Activated CD4-positive, alpha-beta T cell treated with anti-CD3 and anti-CD28 coated beads for 36 hours (primary cell): ENCODE measurements around the gene DDI2. TPM values are rescaled to one million over a fixed set of nuclear protein-coding genes. Genes with fewer than 3 reads are reported as not detected.
A peak's percentile ranks its signal among the peaks of the same experiment; 100 is the strongest.
"Not testable (repeated sequence)": the region's sequence is repeated elsewhere in the genome, so short reads cannot be mapped to it uniquely, and the experiment has no call there.

Source experiments
- ATAC-seq: fragments of 200-7000 bp; cut with Tn5 transposase; one replicate; pipeline ENCODE4 v1.10.0; 2021; ENCODE audit warnings: mild to moderate bottlenecking, moderate library complexity
- CTCF ChIA-PET: fragments of 350-600 bp; sonication (Branson Sonifier 250); formaldehyde crosslinking; loops from one replicate; lab custom pipeline; 2021; ENCODE audit warnings: antibody characterized with exemption; lab: Charles Lee
- POLR2A ChIA-PET: fragments of 350-600 bp; sonication (Branson Sonifier 250); formaldehyde crosslinking; loops from one replicate; lab custom pipeline; 2021; ENCODE audit warnings: antibody characterized with exemption, inconsistent platforms; lab: Charles Lee
- DNase-seq: peaks from one replicate; pipeline ENCODE4 v3.0.0-alpha.2; 2020
- H3K27ac Mint-ChIP-seq: one replicate; pipeline ENCODE4 v1.8.0; 2021; ENCODE audit warnings: mixed read lengths
- H3K27me3 Mint-ChIP-seq: one replicate; pipeline ENCODE4 v1.8.0; 2021; ENCODE audit warnings: mixed read lengths
- H3K36me3 Mint-ChIP-seq: one replicate; pipeline ENCODE4 v1.8.0; 2021; ENCODE audit warnings: low read depth, mixed read lengths
- H3K4me1 Mint-ChIP-seq: one replicate; pipeline ENCODE4 v1.8.0; 2021; ENCODE audit warnings: mixed read lengths
- H3K4me3 Mint-ChIP-seq: one replicate; pipeline ENCODE4 v1.8.0; 2021; ENCODE audit warnings: mild to moderate bottlenecking, moderate library complexity, mixed read lengths
- H3K9me3 Mint-ChIP-seq: one replicate; pipeline ENCODE4 v1.8.0; 2021; ENCODE audit warnings: low read depth, mixed read lengths
- intact Hi-C, 2 experiments: fragments of 100-400 bp; cut with DNase I in 1 of 2; cut with micrococcal nuclease in 1 of 2; formaldehyde crosslinking; loops; one replicate each; pipeline versions ENCODE4 v1.14.2 to v1.15.1; 2022 to 2024; cut with DNase I, micrococcal nuclease
- total RNA-seq, 2 experiments: library from RNA; stranded (reverse); gene quantifications; one replicate each; pipeline ENCODE4 v1.2.3, GENCODE V29; 2021

DDI2 gene
- total RNA-seq, 2 experiments from 2014 or later, result 30.2 to 34.0 TPM

GRCh38 chr1:15639262-15639661, 22.0 kb downstream of the DDI2 start:
- ChIA-PET CTCF (interaction anchor here (0.7 kb wide), 1 partner anchor 8 kb away, joined by 4 read pairs; no protein-coding TSS in a partner anchor), POLR2A (interaction anchor here (0.6 kb wide), 1 partner anchor 50 kb away, joined by 3 read pairs; no protein-coding TSS in a partner anchor)
- H3K27me3 Mint-ChIP-seq, result no peaks in the 10 kb centered on the region
- no peak for ATAC-seq
- DNase-seq, result no peak
- H3K4me3 Mint-ChIP-seq, result no peak overlapping the region
- no peak overlapping the region for H3K27ac Mint-ChIP-seq
- intact Hi-C loops, result no loop called here
- H3K9me3 Mint-ChIP-seq, result no peaks in the 10 kb centered on the region
- H3K36me3 Mint-ChIP-seq, result peaks cover 61% of the 10 kb centered on the region
- H3K4me1 Mint-ChIP-seq, result no peaks in the 10 kb centered on the region

GRCh38 chr1:15639931-15640330, 22.7 kb downstream of the DDI2 start:
- ChIA-PET CTCF (no interaction called here), POLR2A (no interaction called here)
- no peak for DNase-seq
- no peaks in the 10 kb centered on the region for H3K9me3 Mint-ChIP-seq
- H3K36me3 Mint-ChIP-seq, result peaks cover 60% of the 10 kb centered on the region
- ATAC-seq, result no peak
- no peaks in the 10 kb centered on the region for H3K4me1 Mint-ChIP-seq
- no peak overlapping the region for H3K4me3 Mint-ChIP-seq
- intact Hi-C loops, result no loop called here
- peak overlapping the region; percentile 31 for H3K27ac Mint-ChIP-seq
- H3K27me3 Mint-ChIP-seq, result no peaks in the 10 kb centered on the region

GRCh38 chr1:15640667-15641066, 23.4 kb downstream of the DDI2 start:
- ChIA-PET CTCF (no interaction called here), POLR2A (no interaction called here)
- Mint-ChIP-seq H3K36me3 (peaks cover 61% of the 10 kb centered on the region), H3K27ac (peak overlapping the region; percentile 27), H3K27me3 (no peaks in the 10 kb centered on the region), H3K4me3 (no peak overlapping the region), H3K9me3 (no peaks in the 10 kb centered on the region), H3K4me1 (no peaks in the 10 kb centered on the region)
- intact Hi-C loops, result no loop called here
- ATAC-seq (no peak), DNase-seq (no peak)

GRCh38 chr1:15649937-15650336, 32.7 kb downstream of the DDI2 start:
- ChIA-PET POLR2A (no interaction called here), CTCF (interaction anchor here (0.5 kb wide), 1 partner anchor 367 kb away, joined by 3 read pairs; no protein-coding TSS in a partner anchor)
- no peak for DNase-seq
- no peak for ATAC-seq
- Mint-ChIP-seq H3K36me3 (peaks cover 44% of the 10 kb centered on the region), H3K4me3 (no peak overlapping the region), H3K4me1 (no peaks in the 10 kb centered on the region), H3K27me3 (no peaks in the 10 kb centered on the region), H3K27ac (no peak overlapping the region), H3K9me3 (no peaks in the 10 kb centered on the region)
- intact Hi-C loops, result loop anchor here in 1 of 2 experiments (5.0 kb wide), 1 partner anchor 92 kb away; the partner anchor contains the start of gene TMEM82

- intact Hi-C loops, result no loop called here
- peaks cover 41% of the 10 kb centered on the region for H3K36me3 Mint-ChIP-seq
- H3K4me1 Mint-ChIP-seq, result no peaks in the 10 kb centered on the region
- ATAC-seq (no peak), DNase-seq (no peak)
- H3K27ac Mint-ChIP-seq, result no peak overlapping the region
- H3K9me3 Mint-ChIP-seq, result no peaks in the 10 kb centered on the region
- no peak overlapping the region for H3K4me3 Mint-ChIP-seq
- ChIA-PET CTCF (interaction anchor here (0.5 kb wide), 1 partner anchor 366 kb away, joined by 3 read pairs; no protein-coding TSS in a partner anchor), POLR2A (no interaction called here)
- no peaks in the 10 kb centered on the region for H3K27me3 Mint-ChIP-seq
Observed at GRCh38 chr1:15650433-15650832, 33.2 kb downstream of the DDI2 start.

GRCh38 chr1:15652130-15652529, 34.9 kb downstream of the DDI2 start:
- H3K4me1 Mint-ChIP-seq, POLR2A ChIA-PET, H3K4me3 Mint-ChIP-seq, ATAC-seq, DNase-seq, H3K27ac Mint-ChIP-seq, intact Hi-C loops, H3K27me3 Mint-ChIP-seq, CTCF ChIA-PET, H3K9me3 Mint-ChIP-seq: not testable (repeated sequence)
- peaks cover 48% of the 10 kb centered on the region for H3K36me3 Mint-ChIP-seq

- Mint-ChIP-seq H3K4me1 (no peaks in the 10 kb centered on the region), H3K9me3 (no peaks in the 10 kb centered on the region), H3K27me3 (no peaks in the 10 kb centered on the region), H3K4me3 (no peak overlapping the region), H3K36me3 (peaks cover 42% of the 10 kb centered on the region), H3K27ac (no peak overlapping the region)
- intact Hi-C loops, result no loop called here
- no peak for DNase-seq
- ChIA-PET CTCF (interaction anchor here (0.7 to 3.5 kb wide), 7 partner anchors 8 to 99 kb away, joined by 3 to 11 read pairs (median 4); no protein-coding TSS in a partner anchor), POLR2A (interaction anchor here (0.7 kb wide), 1 partner anchor 31 kb away, joined by 4 read pairs; no protein-coding TSS in a partner anchor)
- no peak for ATAC-seq
Observed at GRCh38 chr1:15654091-15654690, 36.9 kb downstream of the DDI2 start.

- no peaks in the 10 kb centered on the region for H3K9me3 Mint-ChIP-seq
- ATAC-seq (no peak), DNase-seq (no peak)
- H3K27ac Mint-ChIP-seq, result no peak overlapping the region
- CTCF ChIA-PET, result interaction anchor here (3.5 kb wide), 1 partner anchor 9 kb away, joined by 11 read pairs; no protein-coding TSS in a partner anchor
- intact Hi-C loops, result no loop called here
- peaks cover 51% of the 10 kb centered on the region for H3K36me3 Mint-ChIP-seq
- H3K4me1 Mint-ChIP-seq, result no peaks in the 10 kb centered on the region
- POLR2A ChIA-PET, result no interaction called here
- H3K27me3 Mint-ChIP-seq, result no peaks in the 10 kb centered on the region
- no peak overlapping the region for H3K4me3 Mint-ChIP-seq
Observed at GRCh38 chr1:15656464-15656863, 39.2 kb downstream of the DDI2 start.

GRCh38 chr1:15657021-15657420, 39.8 kb downstream of the DDI2 start:
- Mint-ChIP-seq H3K4me3 (no peak overlapping the region), H3K9me3 (no peaks in the 10 kb centered on the region), H3K4me1 (no peaks in the 10 kb centered on the region), H3K27ac (peak overlapping the region; percentile 19), H3K27me3 (no peaks in the 10 kb centered on the region), H3K36me3 (peaks cover 51% of the 10 kb centered on the region)
- intact Hi-C loops, result no loop called here
- ChIA-PET CTCF (no interaction called here), POLR2A (no interaction called here)
- DNase-seq (no peak), ATAC-seq (no peak)

- CTCF ChIA-PET, result interaction anchor here (1.1 kb wide), 1 partner anchor 38 kb away, joined by 3 read pairs; no protein-coding TSS in a partner anchor
- H3K27me3 Mint-ChIP-seq, result no peaks in the 10 kb centered on the region
- DNase-seq (no peak), ATAC-seq (no peak)
- H3K9me3 Mint-ChIP-seq, result no peaks in the 10 kb centered on the region
- H3K4me1 Mint-ChIP-seq, result no peaks in the 10 kb centered on the region
- intact Hi-C loops, result no loop called here
- H3K27ac Mint-ChIP-seq, result no peak overlapping the region
- POLR2A ChIA-PET, result no interaction called here
- H3K36me3 Mint-ChIP-seq, result peaks cover 49% of the 10 kb centered on the region
- H3K4me3 Mint-ChIP-seq, result no peak overlapping the region
Observed at GRCh38 chr1:15660151-15660550, 42.9 kb downstream of the DDI2 start.

- H3K4me3 Mint-ChIP-seq, result no peak overlapping the region
- intact Hi-C loops, result no loop called here
- ATAC-seq (no peak), DNase-seq (no peak)
- H3K9me3 Mint-ChIP-seq, result no peaks in the 10 kb centered on the region
- peak overlapping the region; percentile 59 for H3K27ac Mint-ChIP-seq
- no peaks in the 10 kb centered on the region for H3K27me3 Mint-ChIP-seq
- no peaks in the 10 kb centered on the region for H3K4me1 Mint-ChIP-seq
- ChIA-PET POLR2A (no interaction called here), CTCF (interaction anchor here (0.8 to 1.2 kb wide), 2 partner anchors 9 to 420 kb away, joined by 3 read pairs; no protein-coding TSS in a partner anchor)
- H3K36me3 Mint-ChIP-seq, result peaks cover 36% of the 10 kb centered on the region
Observed at GRCh38 chr1:15662477-15662876, 45.2 kb downstream of the DDI2 start.

- no peaks in the 10 kb centered on the region for H3K9me3 Mint-ChIP-seq
- ChIA-PET CTCF (interaction anchor here (0.7 to 1.0 kb wide), 3 partner anchors 17 to 152 kb away, joined by 3 to 4 read pairs (median 3); no protein-coding TSS in a partner anchor), POLR2A (no interaction called here)
- ATAC-seq (no peak), DNase-seq (no peak)
- H3K27ac Mint-ChIP-seq, result no peak overlapping the region
- intact Hi-C loops, result no loop called here
- H3K36me3 Mint-ChIP-seq, result peaks cover 34% of the 10 kb centered on the region
- no peaks in the 10 kb centered on the region for H3K27me3 Mint-ChIP-seq
- no peak overlapping the region for H3K4me3 Mint-ChIP-seq
- no peaks in the 10 kb centered on the region for H3K4me1 Mint-ChIP-seq
Observed at GRCh38 chr1:15663925-15664324, 46.7 kb downstream of the DDI2 start.
